SK-N-MC (cell line): ENCODE data around the gene FAM53B.

ENCODE experiments used
- EZH2 ChIP-seq: fragments of 200-600 bp; sonication (generic); IDR thresholded peaks from one replicate; pipeline ENCODE4 v1.6.1; 2017; ENCODE audit warnings: antibody characterized with exemption
- FOXP2 ChIP-seq: optimal IDR thresholded peaks from 2 replicates; pipeline ENCODE3; 2011; ENCODE audit warnings: mild to moderate bottlenecking, moderate library complexity; ENCODE audit not compliant: insufficient read depth; ENCODE audit errors: extremely low read length, control extremely low read depth
- POLR2AphosphoS5 ChIP-seq: IDR thresholded peaks from 2 replicates; pipeline ENCODE4 v1.6.1; 2012; ENCODE audit warnings: mild to moderate bottlenecking, low read depth, low read length, borderline replicate concordance

DNA sequence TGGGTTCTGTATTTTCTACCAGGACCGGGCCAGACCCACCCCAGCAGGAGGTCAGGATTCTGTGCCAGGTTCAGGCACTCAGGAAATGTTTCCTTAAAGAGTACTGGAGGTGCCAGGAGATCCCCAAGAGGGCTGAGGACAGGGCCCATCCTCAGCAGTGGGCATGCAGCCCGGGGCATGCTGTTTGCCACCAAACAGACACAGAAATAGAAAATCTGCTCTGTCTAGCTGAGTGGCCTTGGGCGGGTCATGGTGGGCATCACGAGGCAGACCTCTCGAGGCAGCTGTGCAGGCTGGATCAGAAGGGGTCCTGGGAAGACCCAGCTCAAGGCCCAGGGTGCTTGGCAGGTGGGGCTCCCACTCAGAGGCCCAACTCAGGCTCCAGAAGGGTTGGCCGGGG is 105.0 kb downstream of the FAM53B start:
- TF ChIP-seq FOXP2 = no peak
- TF ChIP-seq EZH2 = no peak
- TF ChIP-seq POLR2AphosphoS5 = no peak
